ENCODE measurements around the gene MPV17L.

DNA sequence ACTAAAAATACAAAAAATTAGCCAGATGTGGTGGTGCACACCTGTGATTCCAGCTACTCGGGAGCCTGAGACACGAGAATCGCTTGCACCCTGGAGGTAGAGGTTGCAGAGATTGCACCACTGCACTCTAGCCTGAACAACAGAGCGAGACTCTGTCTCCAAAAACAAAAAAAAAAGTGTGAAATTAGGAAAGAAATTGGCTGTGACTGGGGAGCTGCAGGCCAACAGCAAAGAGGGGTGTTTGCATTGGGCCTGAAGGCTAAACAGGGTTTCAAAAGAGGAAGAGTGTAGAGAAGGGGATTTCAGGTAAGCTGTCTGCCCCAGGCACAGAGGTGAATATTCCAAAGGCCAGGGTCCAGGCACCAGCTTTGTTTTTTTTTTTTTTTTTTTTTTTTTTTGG lies 48.2 kb downstream of the MPV17L start:
- TF ChIP-seq, protein P1, sequence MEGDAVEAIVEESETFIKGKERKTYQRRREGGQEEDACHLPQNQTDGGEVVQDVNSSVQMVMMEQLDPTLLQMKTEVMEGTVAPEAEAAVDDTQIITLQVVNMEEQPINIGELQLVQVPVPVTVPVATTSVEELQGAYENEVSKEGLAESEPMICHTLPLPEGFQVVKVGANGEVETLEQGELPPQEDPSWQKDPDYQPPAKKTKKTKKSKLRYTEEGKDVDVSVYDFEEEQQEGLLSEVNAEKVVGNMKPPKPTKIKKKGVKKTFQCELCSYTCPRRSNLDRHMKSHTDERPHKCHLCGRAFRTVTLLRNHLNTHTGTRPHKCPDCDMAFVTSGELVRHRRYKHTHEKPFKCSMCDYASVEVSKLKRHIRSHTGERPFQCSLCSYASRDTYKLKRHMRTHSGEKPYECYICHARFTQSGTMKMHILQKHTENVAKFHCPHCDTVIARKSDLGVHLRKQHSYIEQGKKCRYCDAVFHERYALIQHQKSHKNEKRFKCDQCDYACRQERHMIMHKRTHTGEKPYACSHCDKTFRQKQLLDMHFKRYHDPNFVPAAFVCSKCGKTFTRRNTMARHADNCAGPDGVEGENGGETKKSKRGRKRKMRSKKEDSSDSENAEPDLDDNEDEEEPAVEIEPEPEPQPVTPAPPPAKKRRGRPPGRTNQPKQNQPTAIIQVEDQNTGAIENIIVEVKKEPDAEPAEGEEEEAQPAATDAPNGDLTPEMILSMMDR (conservative IDR thresholded peaks at IDR 0.05 in 1 of 2, IDR thresholded peaks at IDR 0.05 in 1 of 2; ENCODE audit: low read depth in 1 of 2, low read length in 2 of 2): no peak
- no peak for TF ChIP-seq EZH2 (IDR thresholded peaks at IDR 0.05; ENCODE audit: low read length, missing control alignments)
